ENCODE results near the gene TSN. TPM values are rescaled to one million over a fixed set of nuclear protein-coding genes. Genes with fewer than 3 reads are reported as not detected.
"Not testable (repeated sequence)": the region's sequence is repeated elsewhere in the genome, so short reads cannot be mapped to it uniquely, and the experiment has no call there.

The TSN gene
- total RNA-seq, 2 donors from 2014 or later = 18.2 to 20.8 TPM

DNA sequence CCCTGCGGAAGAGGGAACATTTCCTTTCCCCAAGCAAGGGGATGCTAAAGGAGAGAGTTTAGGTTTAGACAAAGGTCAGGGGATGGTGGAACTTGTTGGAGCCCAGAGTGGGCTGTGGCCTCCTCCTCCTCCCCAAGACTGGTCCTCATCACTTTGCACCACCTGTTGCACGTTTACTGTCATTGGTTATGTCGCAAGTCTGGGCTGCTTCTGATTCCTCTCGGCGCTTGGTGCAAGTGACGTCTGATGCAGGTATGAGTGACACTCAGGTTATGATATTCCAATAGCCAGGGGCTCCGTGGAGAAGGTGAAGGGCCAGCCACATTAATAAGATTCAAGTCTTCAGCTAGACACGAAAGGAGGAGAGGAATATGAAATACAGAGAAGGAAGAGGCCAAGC, 59.8 kb downstream of the TSN start:
- Histone ChIP-seq H3K27ac (no peak overlapping the region), H3K4me1 (no peaks in the 10 kb centered on the region), H3K36me3 (replicated peaks in 1 of 2; ENCODE audit: insufficient read depth in 1 of 2, low read depth in 2 of 2) (no peaks in the 10 kb centered on the region), H3K27me3 (no peaks in the 10 kb centered on the region), H3K9me3 (peaks cover 0 to 3% (median 0%) of the 10 kb centered on the region in 3 donors), H3K4me3 (no peak overlapping the region)
- intact Hi-C loops (cut with DNase I) = no loop called here
- DNase-seq = no peak
- no peak for ATAC-seq
- TF ChIP-seq CTCF (IDR thresholded peaks at IDR 0.05) (no peak), POLR2A (IDR thresholded peaks at IDR 0.05) (no peak)
- WGBS, 2 donors = 55 to 63% methylated on average over 8 of the region's 8 CpGs

- ATAC-seq = no peak
- WGBS, 2 donors = 75 to 81% methylated on average over 7 of the region's 7 CpGs
Observed at GRCh38 chr2:121816797-121817196, 61.3 kb downstream of the TSN start.

GRCh38 chr2:121817304-121817703, 61.9 kb downstream of the TSN start:
- ATAC-seq; H3K27ac ChIP-seq; DNase-seq; H3K27me3 ChIP-seq; H3K9me3 ChIP-seq; H3K4me3 ChIP-seq; intact Hi-C loops (cut with DNase I); H3K4me1 ChIP-seq; H3K36me3 ChIP-seq (replicated peaks in 1 of 2; ENCODE audit: insufficient read depth in 1 of 2, low read depth in 2 of 2): not testable (repeated sequence)
- 93 to 100% methylated on average over 1 of the region's 1 CpG for WGBS, 2 donors

More at GRCh38 chr2:121816797-121817196, 61.3 kb downstream of the TSN start:
- TF ChIP-seq CTCF (IDR thresholded peaks at IDR 0.05) (no peak), POLR2A (IDR thresholded peaks at IDR 0.05) (no peak)
- no peak overlapping the region for H3K4me3 ChIP-seq
- H3K36me3 ChIP-seq (replicated peaks in 1 of 2; ENCODE audit: insufficient read depth in 1 of 2, low read depth in 2 of 2) = no peaks in the 10 kb centered on the region
- intact Hi-C loops (cut with DNase I) = no loop called here
- no peak overlapping the region for H3K27ac ChIP-seq
- DNase-seq = no peak
- H3K9me3 ChIP-seq = peaks cover 0 to 3% (median 0%) of the 10 kb centered on the region in 3 donors
- no peaks in the 10 kb centered on the region for H3K4me1 ChIP-seq
- H3K27me3 ChIP-seq = no peaks in the 10 kb centered on the region

Other genes with a start within 250 kb of the TSN start
- not detected for gene RNU4ATAC, start 224.8 kb upstream of the TSN start, total RNA-seq
- 10 to 100 TPM; 28.5 to 44.2 TPM for gene CLASP1, start 106.2 kb upstream of the TSN start, total RNA-seq
- 10 to 100 TPM; 20.8 to 26.4 TPM for gene NIFK, start 18.8 kb upstream of the TSN start, total RNA-seq

Measured in body of pancreas (tissue), 4 donors.